NK-92 (cell line): ENCODE data around the gene C14orf93.
"Not testable (repeated sequence)": the region's sequence is repeated elsewhere in the genome, so short reads cannot be mapped to it uniquely, and the experiment has no call there.

Source experiments
- DNase-seq: peaks from one replicate; lab custom pipeline; 2025; ENCODE audit not compliant: unreplicated experiment; lab: John Stamatoyannopoulos, UW

Gene C14orf93

DNA sequence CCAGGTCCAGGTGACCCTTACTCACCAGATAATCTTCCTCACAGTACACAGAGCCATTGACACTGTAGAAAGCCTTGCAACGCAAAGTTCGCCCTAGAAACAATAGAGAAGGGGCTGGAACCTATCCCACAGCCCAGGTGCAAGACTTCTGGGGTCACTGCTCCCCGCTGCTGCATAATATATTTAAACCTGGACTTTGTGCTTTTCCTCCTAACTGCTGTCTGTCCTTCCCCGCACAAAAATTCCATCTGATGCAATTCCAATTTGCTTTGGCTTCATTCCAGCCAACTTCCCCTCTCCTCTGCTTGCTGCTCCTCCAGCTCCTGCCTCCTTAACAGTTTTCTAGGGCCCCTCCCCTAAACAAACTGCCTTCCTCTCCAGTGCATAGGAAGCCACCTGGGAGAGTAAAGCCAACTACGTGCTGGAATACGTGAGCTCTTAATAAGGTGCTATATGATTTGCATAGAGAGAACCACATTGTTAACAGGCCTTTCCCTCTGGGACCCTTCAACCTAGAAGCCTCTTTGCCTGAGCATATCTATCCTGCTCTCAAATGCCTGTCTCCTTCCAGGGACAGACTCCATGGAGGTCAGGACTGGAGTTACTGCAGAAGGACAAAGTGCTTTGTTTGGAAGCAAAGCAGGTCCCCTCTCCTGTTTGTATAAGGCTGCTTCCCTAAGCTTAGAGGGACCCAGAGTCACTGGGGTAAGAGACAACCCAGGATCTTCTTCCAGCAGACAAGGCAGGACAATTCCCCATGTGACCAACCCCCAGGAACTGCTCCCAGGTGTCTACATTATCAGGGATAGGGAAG, 33.1 kb downstream of the C14orf93 start:
- DNase-seq: no peak

DNA sequence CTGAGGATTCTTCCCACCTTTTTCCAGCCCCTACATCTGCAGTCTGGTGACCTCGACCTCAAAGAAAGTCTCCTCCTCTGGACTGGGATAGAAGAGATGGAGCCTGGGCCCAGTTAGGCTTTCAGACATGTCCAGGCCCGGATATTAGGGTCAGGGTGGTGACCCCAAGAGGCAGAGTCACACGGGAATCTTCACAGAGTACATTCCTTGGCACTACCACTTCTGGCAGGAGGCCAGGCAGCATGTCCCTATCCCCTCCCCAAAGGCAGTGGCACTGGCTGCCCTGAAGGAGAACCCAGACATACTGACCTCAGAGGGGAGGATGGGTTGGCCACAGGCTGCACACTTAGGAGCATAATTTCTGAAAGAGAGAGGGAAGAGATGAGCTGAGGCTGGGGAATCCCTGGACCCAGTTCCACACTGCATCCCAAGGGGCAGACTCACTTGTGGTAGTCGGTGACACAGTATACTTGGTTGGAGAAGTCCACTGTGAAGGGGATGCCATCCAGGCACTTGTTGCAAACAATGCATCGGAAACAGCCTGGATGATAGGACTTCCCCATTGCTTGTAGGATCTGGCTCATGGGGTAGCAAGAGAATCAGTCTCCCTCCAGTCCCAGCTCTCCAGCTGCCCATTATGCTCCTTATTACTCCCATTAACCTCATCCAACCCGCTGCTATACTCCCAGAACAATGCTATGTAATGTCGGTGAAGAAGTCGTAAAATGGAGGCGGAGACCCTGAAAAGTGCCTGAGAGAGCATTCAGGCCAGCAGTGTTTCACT, 35.2 kb downstream of the C14orf93 start:
- DNase-seq: no peak

- DNase-seq: no peak
These were observed 36.5 kb downstream of the C14orf93 start for GRCh38 chr14:22973217-22974032.

DNA sequence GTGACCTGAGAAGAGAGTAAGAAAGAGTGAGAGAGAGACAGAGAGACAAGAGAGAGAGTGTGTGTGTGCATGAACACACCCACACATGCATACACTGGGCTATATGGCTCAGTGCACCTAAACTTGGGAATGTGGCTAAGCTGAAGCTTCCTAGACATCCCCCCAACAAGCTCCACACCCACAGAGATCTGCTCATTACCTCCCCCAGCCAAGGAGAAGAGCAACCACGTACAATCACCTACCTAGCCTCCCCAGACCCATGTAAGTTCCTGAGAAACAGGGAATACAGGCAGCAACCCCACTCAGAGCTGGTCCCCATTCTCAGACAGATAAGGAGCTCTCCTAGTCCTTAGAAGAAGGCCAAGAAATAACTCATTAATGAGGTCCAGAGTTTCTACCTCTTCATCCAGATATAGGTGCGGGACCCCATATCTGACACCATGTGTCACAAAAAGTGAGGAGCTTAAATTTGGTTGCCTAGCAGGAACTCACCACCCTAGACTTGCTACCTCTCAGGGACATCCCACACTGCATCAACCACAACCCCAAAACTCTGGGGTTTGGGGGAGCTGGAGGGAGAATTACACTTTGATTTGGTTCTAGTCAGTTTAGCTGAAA, 37.5 kb downstream of the C14orf93 start:
- DNase-seq: no peak

- DNase-seq: no peak
These were observed 38.8 kb downstream of the C14orf93 start for GRCh38 chr14:22971152-22971551.

DNA sequence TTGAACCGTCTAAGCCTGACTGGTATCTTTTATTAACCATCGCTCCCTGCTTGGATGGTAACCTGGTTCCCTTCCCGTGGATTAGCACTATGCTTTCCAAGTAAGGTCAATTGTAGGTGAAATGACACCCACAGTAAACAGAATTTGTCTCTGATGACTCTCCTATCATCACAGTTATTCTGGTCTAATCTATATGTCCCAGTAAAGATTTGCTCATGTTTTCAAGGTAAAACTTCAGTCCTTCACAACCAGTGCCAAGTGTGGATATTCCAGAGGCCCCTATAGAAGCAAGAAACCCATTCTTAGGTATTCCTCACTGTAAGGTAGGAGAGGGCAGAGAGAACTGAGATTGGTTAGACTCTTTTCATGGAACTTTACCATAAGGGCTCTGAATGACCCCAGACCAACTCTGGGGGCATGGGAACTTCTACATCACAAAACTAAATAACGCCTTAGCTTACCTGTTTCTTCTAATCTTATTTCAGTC, 43.1 kb downstream of the C14orf93 start:
- no peak for DNase-seq

GRCh38 chr14:22965916-22966782, 43.8 kb downstream of the C14orf93 start:
- DNase-seq: not testable (repeated sequence)

DNA sequence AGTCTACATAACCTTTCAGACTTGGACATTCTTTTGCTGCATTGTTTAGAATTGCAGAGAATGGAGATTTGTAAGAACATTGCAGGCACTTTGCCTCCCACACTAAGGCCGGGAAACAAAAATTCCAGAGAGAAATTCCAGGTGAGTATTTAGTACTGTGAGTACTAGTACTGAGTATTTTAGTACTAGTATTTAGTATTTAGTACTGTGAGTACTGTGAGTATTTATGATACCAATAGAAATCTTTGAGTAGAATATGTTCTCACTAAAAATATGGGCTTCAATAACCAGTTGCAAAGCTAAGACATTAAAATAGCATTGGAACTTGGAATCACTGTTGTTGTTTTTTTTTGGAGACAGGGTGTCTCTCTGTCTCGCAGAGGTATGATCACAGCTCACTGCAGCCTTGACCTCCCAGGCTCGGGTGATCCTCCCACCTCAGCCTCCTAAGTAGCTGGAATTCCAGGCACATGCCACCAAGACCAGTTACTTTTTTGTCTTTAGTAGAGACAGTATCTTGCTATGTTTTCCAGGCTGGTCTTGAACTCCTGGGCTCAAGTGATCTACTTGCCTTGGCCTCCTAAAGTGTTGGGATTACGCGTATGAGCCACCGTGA, 47.8 kb downstream of the C14orf93 start:
- no peak for DNase-seq

GRCh38 chr14:22955702-22956569, 54.0 kb downstream of the C14orf93 start:
- no peak for DNase-seq

DNA sequence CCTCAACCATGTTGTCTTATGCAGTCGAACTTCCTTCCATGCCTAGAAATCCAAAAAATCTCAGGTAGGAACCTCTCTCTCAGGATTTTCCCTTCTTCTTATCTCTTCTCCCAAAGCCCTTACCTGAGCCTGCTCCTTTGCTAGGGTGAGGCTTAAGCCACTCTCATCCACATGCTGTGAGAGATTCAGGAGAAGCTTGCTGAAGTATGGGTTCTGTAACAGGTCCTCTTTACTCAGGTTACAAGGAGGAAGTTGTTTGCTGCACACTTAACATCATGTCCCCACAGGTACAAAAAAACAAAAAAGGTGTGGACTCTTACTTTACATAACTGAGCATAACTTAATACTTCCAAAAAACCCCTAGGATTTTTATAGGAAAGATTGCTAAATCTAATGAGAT, 57.5 kb downstream of the C14orf93 start:
- no peak for DNase-seq

GRCh38 chr14:22951795-22952194, 58.1 kb downstream of the C14orf93 start:
- not testable (repeated sequence) for DNase-seq

- DNase-seq: no peak
These were observed 64.3 kb downstream of the C14orf93 start for GRCh38 chr14:22945642-22946041.

DNA sequence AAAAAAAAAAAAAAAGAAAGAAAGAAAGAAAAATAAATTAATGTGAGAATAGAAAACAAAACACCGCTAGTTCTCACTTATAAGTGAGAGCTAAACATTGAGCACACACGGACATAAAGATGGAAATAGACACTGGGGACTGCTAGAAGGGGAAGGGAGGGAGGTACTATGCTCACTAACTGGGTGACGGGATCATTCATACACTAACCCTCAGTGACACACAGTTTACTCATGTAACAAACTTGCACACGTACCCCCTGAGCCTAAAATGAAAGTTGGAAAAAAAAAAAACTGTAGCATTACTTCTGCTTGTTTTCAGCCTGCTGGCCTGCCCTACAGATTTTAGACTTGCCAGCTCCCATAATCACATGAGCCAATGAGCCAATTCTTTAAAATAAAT, 70.3 kb downstream of the C14orf93 start:
- no peak for DNase-seq
